DMS79 (cell line): ENCODE results near the gene IKBKE.
A peak's percentile ranks its signal among the peaks of the same experiment; 100 is the strongest.

Experiments
- DNase-seq: peaks from one replicate; lab custom pipeline; 2025; lab: John Stamatoyannopoulos, UW

Gene IKBKE

GRCh38 chr1:206544562-206545257 lies 74.4 kb downstream of the IKBKE start:
- peak; percentile 13 for DNase-seq

DNA sequence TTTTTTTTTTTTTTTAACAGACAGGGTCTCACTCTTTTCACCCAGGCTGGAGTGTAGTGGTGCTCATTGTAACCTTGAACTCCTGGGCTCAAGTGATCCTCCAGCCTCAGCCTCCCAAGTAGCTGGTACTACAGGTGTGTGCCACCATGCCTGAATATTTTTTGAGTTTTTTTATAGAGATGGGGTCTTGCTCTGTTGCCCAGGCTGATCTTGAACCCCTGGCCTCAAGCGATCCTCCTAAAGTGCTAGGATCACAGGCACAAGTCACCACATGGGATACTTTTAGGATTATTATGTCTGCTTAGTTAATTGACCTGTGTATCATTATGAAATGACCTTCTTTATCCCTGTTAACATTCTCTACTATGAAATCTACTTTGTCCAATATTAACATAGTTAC lies 75.1 kb downstream of the IKBKE start:
- DNase-seq, result no peak
